Smooth muscle cell of the brain vasculature (primary cell): ENCODE results near the gene TBC1D9.

Experiments used
- DNase-seq: peaks from one replicate; pipeline ENCODE4 v3.0.0-alpha.2; 2012; ENCODE audit warnings: low read depth, low spot score

The TBC1D9 gene

DNA sequence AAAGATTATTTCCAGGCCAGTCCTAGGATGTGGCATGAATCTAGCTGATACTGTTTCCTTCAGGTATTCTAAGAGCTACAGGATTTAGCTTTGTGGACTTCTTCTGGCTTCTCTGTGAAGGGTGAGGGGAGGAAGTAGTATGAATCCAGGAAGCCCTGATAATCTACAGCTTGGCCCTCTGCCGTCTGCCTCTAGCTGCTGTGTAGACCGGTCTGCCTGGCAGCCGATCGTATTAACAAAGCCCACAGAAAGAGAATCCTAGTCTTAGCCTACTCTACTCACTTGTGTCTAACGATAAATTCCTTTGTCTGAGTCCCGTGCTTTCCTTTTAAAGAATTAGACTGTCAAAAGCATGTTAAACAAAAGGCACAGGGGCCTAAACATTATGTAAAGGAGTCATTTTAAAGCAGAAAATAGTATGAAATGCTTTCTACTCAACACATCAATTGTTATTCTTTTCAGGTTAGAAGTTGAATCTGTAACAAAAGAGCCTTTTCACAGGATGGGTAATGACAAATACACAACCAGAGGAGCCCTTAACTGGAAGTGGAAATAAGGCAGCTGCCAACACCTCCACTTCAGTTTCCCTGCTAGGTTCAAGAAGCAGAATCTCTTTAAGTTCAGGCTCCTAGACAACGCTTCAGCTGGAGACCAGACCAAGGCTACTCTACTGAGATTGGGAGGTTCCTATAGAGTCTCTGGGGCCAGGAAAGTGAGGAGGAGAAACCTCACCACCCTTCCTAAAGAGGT is 138.5 kb downstream of the TBC1D9 start:
- DNase-seq = no peak

DNA sequence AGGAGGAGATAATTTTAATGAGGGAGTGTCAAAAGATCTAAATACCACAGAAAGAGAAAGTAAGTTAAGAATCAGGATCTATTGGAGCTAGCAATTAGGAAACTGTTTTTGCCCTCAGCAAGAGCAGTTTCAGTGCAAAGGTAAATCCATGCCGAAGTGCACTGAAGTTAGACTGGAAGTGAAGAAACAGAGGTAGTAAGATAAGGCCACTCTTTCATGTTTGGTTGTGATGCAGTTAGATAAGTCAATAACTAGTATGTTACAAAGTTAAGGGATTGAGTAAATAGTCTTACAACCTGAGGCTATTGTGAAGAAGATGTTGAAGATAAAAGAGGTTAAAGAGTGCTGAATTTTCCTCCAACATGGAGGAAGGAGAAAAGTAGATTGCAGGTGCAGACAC is 140.7 kb downstream of the TBC1D9 start:
- no peak for DNase-seq

DNA sequence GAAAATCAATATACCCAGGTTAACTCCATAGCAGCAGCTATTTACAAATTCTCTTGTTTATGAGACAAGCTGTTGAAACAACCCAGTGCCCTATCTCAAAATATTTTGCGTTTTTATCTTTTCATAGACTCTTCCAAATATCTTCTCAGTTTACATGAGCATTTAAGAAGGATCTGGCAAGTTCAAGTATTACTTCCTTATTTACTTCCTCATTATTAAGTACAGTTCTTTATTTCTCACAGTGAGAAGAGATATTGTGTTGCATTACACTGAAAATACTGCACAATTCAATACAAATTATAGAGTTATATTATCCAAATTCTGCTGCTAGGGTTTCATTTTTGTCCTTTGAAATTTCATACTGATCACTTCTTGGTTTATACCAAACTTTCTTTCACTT is 143.8 kb downstream of the TBC1D9 start:
- no peak for DNase-seq

DNA sequence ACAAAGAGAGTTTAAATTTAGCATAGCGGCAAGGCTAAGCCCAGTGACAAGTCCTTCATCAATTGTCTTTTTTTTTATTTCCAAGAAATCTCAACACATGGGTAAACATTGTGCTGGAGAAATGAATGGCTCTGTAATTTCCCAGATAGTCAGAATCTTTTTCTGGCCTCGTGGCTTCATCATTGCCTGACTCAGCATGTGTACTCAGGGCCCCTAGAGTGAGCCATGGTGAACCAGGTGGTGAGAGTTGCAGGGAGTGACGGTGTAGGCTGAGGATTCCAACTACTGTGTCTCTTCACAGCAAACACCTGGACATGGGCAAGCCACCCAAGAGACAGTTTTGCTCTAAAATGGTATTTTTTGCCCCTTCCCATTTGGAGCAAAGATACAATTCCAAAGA is 144.3 kb downstream of the TBC1D9 start:
- DNase-seq = no peak

DNA sequence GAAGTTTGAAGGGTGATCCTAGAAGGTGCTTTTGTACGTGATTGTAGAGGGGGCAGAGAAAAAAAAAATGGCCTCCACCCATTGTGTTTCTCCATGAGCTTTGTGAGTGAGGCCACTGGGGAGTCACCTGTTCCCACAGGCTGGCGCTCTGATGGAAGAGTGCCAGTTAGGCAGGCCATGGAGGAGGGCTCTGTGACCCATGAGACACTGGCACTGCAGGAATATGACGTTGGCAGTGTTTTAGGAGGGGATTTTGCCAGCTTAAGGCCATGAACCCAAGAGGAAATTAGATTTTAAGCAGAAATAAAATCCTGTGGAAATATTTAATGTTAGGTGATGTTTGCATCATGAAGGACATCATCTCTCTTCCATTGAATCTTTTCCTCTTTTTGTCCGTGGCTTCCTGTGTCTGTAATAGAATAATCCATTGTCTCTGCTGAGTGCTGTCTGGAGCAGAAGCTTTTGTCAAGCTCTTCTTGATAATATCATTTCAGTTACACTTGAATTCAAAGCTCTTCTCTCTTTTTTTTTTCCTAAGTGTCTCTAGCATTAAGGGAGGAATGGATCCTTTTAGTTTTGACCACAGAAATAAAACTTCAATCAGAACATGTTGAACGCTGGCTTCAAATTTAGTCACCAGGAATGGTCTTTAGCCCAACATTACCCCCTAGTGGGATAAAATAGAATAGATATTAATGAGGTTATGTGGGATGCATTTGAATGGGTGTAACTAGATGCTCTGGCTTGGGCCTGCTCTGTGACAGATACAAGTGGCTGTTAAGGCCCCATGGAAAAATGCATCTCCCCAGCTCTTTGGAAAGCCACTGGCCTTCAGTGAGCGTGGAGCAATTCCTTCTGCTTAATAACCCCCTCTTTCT is 146.4 kb downstream of the TBC1D9 start:
- DNase-seq = peak; percentile 10

DNA sequence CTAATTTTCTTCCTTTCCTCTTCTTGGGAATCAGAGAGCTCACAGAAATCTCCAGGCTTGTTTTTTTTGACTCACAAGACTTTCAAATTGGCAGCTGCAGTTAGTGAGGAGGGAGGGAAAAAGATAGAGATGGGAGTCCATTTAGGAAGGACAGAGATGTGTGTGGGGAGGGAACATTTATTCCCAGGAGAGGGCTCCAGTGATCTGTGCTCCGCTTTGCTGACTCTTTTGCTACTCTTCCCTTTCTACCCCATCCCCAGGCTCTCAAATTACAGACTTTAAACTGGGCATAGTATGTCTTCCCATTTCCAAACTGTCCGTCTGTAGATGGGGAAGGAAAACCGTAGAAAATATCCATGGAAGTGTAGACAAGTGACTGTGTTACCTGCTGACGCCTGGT is 148.3 kb downstream of the TBC1D9 start:
- DNase-seq = no peak

DNA sequence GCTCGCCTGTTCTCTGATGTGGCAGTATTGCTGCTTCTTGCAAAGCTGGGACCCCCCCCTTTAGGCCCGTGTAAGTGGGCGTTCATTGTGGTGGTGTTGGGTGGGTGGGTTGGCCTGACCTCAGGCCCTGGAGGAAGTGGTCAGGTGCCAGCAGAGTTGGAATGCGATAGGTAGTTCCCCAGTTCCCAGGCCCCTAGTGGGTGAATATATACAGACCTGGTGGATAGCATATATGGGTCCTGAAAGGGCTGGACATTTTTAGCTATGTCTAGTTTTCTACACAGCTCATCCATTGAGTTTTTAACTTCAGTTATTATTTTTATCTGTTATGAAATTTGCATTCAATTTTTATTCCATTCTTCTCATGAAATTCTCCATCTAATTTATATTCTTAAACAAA is 151.6 kb downstream of the TBC1D9 start:
- DNase-seq = no peak

DNA sequence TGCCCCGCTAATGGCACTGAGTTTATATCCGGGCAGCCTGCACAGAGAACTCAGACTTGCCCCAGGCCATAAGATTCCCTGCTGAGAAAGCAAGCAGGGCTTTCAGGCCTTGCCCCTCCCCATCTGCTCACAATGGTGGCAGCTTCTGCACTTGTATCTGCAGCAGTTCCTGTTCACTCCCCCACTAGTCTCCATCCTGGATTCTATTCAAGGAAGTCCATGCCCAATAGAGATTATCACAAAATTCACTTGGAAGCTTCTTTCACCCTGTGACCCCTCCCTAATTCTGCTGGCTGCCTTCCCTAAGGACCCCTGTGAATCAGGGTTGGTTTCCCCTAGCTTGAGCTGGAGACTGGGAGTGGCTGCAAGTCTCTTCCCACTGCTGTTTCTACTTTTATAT is 152.9 kb downstream of the TBC1D9 start:
- no peak for DNase-seq

DNA sequence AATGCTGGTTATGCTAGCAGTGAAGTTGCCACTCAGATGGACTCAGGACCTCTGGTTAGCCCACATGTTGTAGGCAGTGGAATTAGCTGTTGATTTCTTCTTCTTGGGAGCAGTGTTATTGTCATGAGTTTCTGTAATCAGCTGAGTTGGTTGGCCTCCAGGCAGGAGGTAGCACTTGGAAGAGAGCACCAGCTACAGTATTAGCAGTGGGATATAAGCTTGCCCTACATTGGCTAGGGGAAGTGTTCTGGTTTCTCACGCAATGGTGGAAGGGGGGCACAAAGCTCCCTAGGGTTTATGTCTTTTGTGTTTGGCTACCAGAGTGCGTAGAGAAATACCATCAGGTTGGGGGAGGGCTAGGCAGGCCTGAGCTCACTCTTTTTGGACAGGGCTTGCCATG is 153.5 kb downstream of the TBC1D9 start:
- DNase-seq = no peak

DNA sequence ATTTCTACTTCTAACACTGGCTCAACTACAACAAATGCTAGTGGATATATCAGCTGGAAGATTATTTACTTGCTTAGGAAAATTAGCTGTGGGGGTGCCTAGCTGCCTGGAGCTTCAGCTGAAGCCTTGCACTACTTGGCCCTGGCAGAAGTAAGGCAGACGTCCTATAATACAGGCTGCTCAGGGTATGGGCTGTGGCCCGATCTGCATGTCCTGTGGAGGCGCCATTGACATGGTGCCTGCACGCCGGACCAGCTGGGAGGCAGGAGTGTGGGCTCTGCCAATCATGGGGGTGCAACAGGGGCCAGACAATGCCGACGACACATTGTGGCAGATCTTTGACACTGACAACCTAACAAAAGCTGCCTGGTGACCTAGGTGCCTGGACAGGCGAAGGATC is 155.8 kb downstream of the TBC1D9 start:
- no peak for DNase-seq

DNA sequence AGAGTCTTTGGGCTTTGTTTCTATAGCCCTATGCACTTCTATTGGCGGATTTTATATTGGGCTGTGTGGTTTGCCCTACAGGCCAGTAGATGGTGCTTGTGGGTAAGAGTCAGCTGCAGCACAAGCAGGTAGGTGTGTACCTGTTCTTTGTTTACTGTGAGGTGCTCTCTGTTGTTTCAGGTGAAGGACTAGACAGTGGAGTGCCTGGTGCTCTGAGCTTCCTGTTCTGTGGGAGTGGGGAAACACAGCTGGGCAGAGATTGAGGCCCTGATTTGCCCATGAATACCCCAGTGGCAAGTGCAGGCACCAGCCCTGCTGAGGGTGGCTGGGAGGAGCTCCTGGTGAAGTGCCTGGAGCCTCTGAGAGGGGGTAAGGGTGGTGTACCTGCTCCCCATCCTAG is 161.1 kb downstream of the TBC1D9 start:
- DNase-seq = no peak

DNA sequence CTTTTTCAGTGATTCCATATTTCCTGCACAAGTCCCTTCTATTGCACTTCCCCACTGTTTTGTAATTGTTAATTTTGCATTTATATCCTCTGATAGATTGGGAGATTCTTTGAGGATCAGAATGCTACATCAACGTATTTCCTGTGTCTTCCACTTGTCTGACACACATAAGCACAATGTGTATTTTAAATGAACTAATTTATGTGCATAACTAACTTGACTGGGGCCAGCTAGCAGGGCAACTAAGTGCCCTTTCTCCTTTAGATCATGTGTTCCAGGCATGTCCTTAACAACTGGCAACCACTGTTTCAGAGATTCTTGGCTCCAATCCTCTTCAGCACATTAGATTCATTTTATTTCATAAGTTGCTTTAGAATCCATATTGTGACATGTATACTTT is 171.7 kb downstream of the TBC1D9 start:
- DNase-seq = no peak

DNA sequence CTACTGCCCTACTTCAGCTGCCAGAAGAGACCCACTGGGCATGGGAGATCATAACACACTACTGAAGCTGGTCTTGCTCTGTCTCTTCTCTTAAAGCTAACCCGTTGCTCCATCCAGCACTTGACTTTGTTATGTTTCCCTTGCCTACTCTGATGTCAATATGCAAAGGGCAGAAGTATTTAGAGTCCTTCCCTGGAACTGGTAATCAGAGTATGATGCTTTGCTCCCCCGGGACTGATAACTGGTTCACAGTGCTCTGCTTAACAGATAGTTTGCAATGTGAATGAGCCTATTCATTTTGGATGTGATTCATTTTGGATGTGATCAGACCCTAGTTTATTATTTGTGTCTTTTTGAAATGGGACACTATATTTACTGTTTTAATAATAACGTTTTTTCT is 175.1 kb downstream of the TBC1D9 start:
- DNase-seq = no peak

DNA sequence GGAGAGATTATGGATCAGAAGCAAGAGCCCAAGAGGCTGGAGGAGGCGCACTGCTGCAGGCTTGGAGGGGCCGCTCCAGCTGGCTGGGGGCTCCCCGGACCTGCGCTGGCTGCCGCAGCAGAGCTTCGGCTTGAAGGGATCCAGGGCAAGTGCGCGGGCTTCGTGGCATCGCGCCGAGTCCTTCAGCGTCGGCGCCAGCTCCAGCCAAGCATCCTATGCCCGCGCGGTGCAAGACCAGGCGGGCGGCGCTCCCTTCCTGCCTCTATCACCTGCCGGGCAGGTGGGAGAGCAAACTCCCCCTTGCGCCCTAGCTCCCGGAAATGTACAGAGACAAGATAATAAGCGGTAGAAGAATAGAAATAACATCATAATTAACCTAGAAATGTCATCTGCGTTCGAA is 176.9 kb downstream of the TBC1D9 start:
- no peak for DNase-seq

DNA sequence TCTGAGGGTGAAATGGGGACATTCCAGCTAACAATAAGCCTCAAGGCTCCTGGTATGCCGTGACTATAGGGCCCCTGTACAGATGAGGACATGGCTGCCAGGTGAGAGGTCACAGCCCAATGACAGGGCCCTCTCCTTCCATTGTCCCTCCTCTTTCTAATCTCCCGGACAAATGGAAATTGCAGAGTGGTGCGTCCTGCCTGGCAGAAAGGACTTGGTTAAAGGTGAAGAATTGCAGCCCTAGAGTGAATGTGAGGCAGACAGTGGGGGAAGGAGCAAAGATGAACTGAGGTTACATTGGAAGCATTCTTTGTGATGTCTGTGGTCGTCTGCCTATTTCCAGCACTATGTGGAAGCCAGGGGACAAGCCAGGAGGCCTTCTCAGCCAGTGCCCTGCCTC is 180.7 kb downstream of the TBC1D9 start:
- no peak for DNase-seq

DNA sequence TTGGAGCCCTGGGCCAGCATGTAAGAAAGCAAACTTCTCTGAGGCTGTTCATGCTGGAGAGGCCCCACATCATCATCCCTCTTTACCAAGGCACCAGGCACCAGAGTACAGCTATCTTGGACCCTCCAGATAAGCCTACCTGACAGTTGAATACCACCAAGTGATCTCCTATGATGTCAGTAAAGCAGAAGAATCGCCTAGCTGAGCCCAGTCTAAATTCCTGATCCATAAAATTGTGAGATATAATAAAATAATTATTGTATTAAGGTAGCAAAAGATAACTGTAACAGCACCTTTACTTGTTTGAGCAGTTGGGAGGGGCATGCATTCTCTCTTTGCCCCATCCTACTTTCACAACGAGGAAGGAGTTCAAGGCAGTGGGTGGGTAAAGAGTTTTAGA is 184.6 kb downstream of the TBC1D9 start:
- DNase-seq = no peak
